Measurements from ENCODE around the gene SLC44A2.

SLC44A2 gene

DNA sequence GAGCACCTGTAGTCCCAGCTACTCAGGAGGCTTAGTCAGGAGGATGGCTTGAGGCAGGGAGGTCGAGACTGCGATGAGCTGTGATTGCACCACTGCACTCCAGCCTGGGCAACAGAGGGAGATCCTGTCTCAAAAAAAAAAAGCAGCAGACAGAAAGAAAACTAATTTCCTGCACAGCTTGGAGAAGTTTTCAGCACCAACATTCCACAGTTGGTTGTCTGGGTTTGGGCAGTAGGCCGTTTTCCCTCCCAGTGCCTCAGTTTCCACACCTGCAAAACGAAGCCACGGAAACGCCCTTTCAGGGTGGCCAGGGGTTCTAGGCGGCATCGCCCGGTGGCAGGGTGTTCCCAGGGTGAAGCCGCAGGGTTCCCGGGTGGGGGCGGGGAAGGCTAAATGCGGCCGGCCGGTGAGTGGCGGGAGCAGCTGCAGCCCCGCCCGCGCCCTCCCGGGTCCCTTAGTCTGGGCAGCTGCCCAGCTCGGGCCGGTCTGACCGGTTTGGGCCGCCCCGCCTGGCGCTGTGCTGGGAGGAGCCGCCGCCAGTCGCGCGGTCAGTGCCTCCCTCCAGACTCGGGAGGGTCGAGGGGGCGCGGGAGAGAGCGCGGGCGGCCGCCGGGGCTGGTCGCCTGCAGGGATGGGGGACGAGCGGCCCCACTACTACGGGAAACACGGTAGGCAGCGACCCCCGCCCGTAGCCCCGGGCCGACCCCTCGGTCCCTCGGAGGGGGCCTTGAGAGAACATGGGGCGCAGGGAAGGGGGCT, at the start of gene SLC44A2:
Gene SLC44A2 (plus strand): TSS at position 551 of the 759 bp plus-strand sequence. CDS start 81 bp downstream, at position 632.
- no peak for DNase-seq (ENCODE audit: low read depth)

DNA sequence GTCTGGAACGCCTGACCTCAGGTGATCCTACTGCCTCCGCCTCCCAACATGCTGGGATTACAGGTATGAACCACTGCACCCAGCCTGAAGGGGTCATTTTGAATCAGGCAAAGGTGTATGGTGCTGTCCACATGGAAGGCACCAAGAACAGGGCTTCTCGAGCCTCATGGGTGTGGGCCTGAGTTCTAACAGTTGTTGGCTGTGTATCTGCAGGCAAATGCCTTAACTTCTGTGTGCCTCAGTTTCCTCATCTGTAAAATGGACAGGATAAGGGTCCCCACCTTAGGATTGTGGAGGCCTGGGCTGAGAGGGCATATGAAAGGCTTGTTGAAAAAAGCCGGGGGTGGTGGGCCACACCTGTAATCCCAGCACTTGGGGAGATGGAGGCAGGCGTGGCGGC, 47.4 kb upstream of the SLC44A2 start:
- no peak for DNase-seq (ENCODE audit: low read depth)

DNA sequence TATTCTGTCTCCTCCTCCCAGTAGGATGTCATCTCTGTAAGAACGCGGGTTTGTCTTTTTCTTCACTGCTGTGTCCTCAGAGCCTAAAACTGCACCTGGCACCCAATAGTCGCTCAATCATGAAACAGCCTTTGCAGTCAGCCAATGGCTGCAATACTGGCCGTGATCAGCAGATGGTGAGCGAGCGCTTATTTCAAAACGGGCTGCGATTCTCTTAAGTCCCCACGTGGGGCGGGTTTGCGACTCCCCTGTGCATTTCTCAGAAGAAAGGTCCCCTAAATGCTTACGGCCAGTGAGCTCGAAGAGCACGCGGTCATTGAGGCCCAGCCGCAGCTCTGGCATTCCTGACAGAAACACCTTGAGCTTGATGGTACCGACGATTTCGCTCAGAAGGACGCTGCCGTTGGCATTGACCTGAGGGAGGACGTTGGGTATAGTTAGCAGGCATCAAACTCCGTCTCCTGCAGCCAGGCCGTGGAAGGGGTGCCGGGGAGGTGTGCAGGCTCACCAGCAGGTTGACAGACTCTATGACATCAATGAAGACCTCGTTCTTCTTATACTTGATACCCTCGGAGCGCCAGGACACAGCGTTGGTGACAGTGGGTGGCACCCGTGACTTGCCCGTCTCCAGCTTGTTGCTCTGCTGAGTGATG, 44.2 kb upstream of the SLC44A2 start:
- DNase-seq (ENCODE audit: low read depth): peak; percentile 79

GRCh38 chr19:10582091-10582490, 43.3 kb upstream of the SLC44A2 start:
- DNase-seq (ENCODE audit: low read depth): no peak

DNA sequence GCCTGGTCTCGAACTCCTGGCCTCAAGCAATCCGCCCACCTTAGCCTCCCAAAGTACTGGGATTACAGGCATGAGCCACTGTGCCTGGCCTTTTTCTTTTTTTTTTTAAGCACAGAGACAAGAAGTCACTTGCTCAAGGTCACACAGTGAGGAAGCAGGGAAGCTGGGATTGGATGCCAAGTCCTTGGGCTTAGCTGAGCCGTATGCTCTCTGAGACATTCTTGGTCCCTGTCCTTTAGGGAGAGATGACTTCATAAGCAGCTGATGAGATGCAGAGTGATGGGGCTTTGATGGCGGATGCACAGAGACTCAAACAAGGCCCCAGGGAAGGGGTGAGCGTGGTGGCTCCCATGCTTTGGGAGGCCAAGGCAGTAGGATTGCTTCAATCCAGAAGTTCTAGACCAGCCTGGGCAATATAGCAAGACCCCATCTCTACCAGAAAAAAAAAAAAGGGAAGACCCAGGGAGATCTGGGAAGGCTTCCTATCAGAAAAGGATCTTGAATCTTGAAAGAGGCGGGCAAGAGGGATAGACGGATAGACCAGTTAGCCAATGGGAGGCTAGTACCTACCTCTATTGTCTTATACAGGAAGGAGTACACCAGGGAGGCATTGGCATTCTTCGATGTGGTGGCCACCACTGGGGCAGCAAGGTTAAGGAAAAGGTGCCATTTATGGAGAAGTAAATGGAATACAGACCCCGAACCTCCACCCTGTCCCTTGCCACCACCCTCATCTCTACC, 42.1 kb upstream of the SLC44A2 start:
- DNase-seq (ENCODE audit: low read depth): no peak

GRCh38 chr19:10586396-10586795, 39.0 kb upstream of the SLC44A2 start:
- DNase-seq (ENCODE audit: low read depth): no peak

GRCh38 chr19:10587022-10587838, 38.1 kb upstream of the SLC44A2 start, which contains the start of gene AP1M2:
Gene AP1M2, minus strand, starts transcription at chr19:10587312. Its CDS starts 81 bp downstream, at chr19:10587231.
- no peak for DNase-seq (ENCODE audit: low read depth)

GRCh38 chr19:10587839-10588150, 37.6 kb upstream of the SLC44A2 start:
- no peak for DNase-seq (ENCODE audit: low read depth)

- no peak for DNase-seq (ENCODE audit: low read depth)
These were observed 32.2 kb upstream of the SLC44A2 start for GRCh38 chr19:10593148-10593547.

DNA sequence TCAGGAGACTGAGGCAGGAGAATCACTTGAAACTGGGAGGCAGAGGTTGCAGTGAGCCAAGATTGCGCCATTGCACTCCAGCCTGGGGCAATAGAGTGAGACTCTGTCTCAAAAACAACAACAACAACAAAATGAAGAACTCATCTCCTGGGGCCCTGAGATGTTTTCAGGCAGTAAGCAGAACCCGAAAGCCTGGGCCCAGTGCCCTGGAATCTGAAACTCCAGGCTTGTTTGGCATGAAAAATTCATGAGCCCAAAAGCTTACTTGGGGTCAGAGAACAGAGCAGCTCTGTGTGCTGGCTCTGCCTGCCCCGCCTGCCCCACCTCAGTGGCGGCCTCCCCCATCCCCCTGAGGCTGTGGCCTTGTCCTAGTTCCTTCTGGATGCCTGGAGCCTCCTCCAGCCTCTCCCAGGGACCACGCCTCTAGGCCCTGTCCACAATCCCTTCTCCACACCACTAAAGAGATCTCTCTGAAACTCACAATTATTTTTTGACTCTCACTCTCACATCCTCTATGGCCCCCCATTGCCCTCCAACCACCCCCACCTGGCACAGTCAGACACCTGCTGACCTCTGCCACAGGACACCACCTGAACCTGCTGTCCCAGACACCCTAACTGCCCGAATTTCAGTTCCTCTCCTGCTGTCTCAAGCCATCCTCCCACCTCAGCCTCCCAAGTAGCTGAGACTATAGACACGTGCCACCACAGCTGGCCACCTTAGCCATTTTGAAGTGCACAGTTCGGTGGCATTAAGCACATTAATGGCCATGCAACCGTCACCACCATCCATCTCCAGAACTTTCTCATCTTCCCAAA, 31.3 kb upstream of the SLC44A2 start:
- no peak for DNase-seq (ENCODE audit: low read depth)

- no peak for DNase-seq (ENCODE audit: low read depth)
These were observed 25.2 kb upstream of the SLC44A2 start for GRCh38 chr19:10600149-10600548.

- DNase-seq (ENCODE audit: low read depth): no peak
These were observed 23.4 kb upstream of the SLC44A2 start for GRCh38 chr19:10601999-10602329.

DNA sequence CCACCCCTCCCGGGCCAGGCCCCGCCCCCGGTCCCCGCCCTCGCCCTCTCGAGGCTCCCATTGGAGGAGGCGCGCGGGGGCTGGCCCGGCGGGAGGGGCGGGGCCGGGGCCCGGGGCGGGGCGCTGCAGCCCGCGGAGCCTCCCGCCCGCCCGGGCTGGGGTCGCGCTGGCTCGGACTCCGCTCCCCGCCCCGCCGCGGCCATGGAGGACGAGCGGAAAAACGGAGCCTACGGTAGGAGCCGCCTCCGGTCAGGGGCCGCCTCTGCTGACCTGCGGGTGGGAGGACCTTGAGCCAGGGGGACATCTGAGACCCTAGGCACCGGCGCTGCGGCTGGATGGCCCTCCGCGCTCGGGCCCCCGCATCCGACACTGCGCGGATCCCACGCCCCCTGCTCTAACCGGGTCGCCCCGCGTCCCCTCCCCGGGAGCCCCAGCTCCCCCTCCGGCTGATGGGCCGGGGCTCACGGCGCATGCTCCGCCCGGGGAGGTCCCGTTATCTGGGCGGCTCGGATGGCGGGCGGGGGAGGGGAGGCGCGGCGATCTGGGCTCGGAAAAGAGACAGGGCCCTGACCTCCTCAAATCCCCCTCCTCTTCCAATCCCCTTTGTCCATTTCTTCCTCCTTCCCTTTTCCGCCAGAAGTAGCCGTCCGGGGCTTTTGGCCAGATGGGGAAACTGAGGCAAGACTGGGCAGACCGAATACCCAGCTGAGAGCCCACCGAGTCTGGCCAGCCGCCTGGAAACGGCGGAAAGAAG, 22.8 kb upstream of the SLC44A2 start:
- peak; percentile 15 for DNase-seq (ENCODE audit: low read depth)

DNA sequence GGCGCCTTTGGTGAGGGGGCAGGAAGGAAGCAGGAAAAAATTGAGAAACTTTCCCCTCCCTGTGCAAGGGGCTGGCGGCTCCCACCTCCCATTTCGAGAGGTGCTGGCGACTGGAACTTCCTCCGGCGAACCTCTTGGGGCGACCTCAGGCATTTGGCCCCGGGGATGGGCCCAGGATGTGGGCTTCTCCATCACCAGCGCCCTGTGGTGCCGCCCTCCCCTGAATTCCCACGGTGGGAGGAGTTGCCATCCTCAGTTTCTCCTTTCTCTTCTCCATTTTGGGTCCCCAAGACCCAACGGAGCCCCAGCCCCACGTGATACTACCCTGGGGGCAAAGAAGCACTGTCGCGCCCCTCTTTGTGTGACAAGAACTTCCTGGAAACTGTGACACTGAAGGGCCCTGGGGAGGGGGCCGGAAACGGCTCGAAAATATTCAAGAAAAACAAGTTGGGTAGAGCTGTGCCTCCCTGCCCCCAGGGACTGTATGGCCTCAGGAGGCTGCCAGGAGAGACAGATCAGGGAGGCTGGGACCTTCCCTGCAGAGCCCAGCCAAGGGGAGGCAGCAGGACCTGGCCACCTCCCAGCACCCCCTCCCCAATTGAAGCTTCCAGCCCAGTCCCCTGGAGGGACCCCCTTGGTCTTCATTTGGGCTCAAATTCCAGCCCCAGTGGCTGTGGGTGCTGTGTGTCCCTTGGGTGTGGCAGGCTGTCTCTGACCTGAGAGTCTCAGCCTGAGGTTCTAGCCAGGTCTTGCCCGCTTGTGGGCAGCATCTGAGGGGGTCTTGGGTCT, 22.1 kb upstream of the SLC44A2 start:
- no peak for DNase-seq (ENCODE audit: low read depth)

DNA sequence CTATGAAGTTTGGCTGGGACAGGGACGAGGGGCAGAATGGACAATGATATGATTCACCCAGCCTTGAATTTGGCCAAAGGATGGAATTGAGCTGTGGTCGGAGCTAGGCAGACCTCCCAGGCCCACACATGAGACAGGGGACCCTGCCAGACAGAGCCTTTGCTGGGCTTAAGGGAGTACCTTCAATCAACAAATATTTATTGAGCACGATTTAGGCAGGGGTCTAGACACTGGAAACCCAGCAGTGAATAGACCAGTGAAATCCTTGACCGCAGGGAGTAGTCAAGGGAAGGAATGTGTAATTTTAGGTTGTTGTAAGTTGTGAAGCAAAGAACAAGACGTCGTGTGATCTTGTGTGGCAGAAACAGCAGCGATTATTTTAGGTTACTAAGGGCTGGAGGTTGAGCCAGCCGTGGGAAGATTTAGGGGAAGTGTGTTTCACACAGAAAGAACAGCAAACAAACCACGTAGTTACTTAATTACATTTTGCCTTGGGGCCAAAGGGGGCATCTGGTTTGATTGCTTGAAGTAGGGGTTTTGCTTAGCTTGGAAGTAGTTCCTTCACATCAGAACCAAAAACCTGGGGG, 21.4 kb upstream of the SLC44A2 start:
- DNase-seq (ENCODE audit: low read depth): no peak

GRCh38 chr19:10604460-10604980, 20.8 kb upstream of the SLC44A2 start:
- DNase-seq (ENCODE audit: low read depth): no peak

DNA sequence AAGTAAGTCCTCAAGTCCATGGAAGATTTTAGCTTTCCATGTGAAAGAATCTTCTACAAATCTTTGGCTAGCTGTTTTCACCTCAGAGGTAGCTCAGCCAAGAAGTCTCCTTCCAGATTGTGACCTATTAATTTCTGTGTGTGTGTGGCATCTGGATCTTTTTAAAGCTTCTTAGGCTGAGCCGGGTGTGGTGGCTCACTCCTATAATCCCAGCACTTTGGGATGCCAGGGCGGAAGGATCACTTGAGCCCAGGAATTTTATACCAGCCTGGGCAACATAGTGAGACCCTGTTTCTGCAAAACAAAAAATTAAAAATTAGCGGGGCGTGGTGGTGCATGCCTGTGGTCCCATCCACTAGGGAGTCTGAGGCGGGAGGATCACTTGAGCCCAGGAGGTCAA, 13.4 kb upstream of the SLC44A2 start:
- DNase-seq (ENCODE audit: low read depth): no peak

DNA sequence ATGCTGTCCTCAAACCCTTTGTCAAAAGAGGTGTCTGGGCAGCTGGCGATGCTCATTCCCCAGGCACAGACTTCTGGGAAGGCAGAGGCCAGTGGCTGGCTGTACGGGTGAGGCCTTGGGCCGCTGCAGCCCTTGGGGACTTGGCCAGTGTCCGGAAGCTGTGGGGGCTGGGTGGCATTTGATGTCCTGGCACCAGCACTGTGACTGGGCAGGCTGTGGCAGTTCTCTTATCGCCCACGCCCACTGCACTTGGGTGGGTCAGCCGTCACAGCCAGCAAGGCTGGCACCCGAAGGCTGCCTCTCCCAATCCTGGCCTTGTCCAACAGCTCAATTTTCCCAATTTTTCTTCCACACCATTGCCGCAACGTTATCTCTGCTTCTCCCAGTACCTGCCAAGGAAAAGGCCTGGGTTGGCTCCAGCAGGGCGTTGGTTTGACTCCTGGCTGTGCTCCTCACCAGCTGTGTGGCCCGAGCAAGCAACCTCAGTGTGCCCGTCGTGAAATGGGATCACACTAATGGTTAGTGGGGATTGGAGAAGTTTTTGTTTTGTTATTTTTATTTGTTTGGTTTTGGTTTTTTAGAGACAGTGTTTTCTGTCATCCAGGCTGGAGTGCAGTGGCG, 12.7 kb upstream of the SLC44A2 start:
- DNase-seq (ENCODE audit: low read depth): no peak

Data from HS-5 (cell line).